H54 (cell line): Measurements from ENCODE around the gene L2HGDH.
"Not testable (repeated sequence)": the region's sequence is repeated elsewhere in the genome, so short reads cannot be mapped to it uniquely, and the experiment has no call there.

ENCODE experiments used
- DNase-seq: peaks from one replicate; pipeline ENCODE4 v3.0.0; 2011; ENCODE audit warnings: low spot score, mixed read lengths; ENCODE audit not compliant: insufficient read length
- FAIRE-seq: peaks from 3 replicates; lab custom pipeline; 2011; peaks lifted over from hg19 to GRCh38; lab: Jason Lieb, UNC
- POLR2A ChIP-seq: IDR thresholded peaks from 2 replicates; pipeline ENCODE4 v1.6.1; 2011; ENCODE audit warnings: low read depth, mild to moderate bottlenecking, low read length

The L2HGDH gene

GRCh38 chr14:50311972-50312733, at the start of gene L2HGDH, which contains the start of gene DMAC2L:
Gene L2HGDH, minus strand, starts transcription at chr14:50312229. Its CDS starts 79 bp downstream, at chr14:50312150.
Gene DMAC2L, plus strand, starts transcription at chr14:50312324. Its CDS starts 9,164 bp downstream, at chr14:50321488.
- DNase-seq (peak; percentile 76), FAIRE-seq (peak; percentile 55)
- 0 out of 2 replicates have a peak, but pooled peaks have one; percentile 38 for TF ChIP-seq POLR2A

- FAIRE-seq = no peak
- DNase-seq = no peak
- TF ChIP-seq POLR2A = no peak
These were observed 48.8 kb upstream of the L2HGDH start for GRCh38 chr14:50360851-50361250.

GRCh38 chr14:50360093-50360492, 48.1 kb upstream of the L2HGDH start:
- no peak for DNase-seq
- FAIRE-seq = no peak
- no peak for TF ChIP-seq POLR2A

GRCh38 chr14:50359631-50360030, 47.6 kb upstream of the L2HGDH start:
- TF ChIP-seq POLR2A = no peak
- DNase-seq = no peak
- no peak for FAIRE-seq

GRCh38 chr14:50357753-50358395, 45.8 kb upstream of the L2HGDH start:
- FAIRE-seq = no peak
- TF ChIP-seq POLR2A = no peak
- DNase-seq = no peak

- no peak for DNase-seq
- no peak for TF ChIP-seq POLR2A
- no peak for FAIRE-seq
These were observed 45.1 kb upstream of the L2HGDH start for GRCh38 chr14:50357124-50357523.

- FAIRE-seq, DNase-seq: not testable (repeated sequence)
These were observed 44.3 kb upstream of the L2HGDH start for GRCh38 chr14:50356283-50356682.

- DNase-seq = no peak
- no peak for TF ChIP-seq POLR2A
- no peak for FAIRE-seq
These were observed 43.7 kb upstream of the L2HGDH start for GRCh38 chr14:50355692-50356091.

- no peak for TF ChIP-seq POLR2A
- DNase-seq (no peak), FAIRE-seq (no peak)
These were observed 42.5 kb upstream of the L2HGDH start for GRCh38 chr14:50354527-50354926.

GRCh38 chr14:50353126-50353525, 41.1 kb upstream of the L2HGDH start:
- DNase-seq = no peak
- no peak for TF ChIP-seq POLR2A
- FAIRE-seq = no peak

GRCh38 chr14:50352584-50352983, 40.6 kb upstream of the L2HGDH start:
- FAIRE-seq (no peak), DNase-seq (no peak)
- TF ChIP-seq POLR2A = no peak

- no peak for TF ChIP-seq POLR2A
- FAIRE-seq = no peak
- no peak for DNase-seq
These were observed 38.9 kb upstream of the L2HGDH start for GRCh38 chr14:50350975-50351374.

- FAIRE-seq (no peak), DNase-seq (no peak)
- no peak for TF ChIP-seq POLR2A
These were observed 36.9 kb upstream of the L2HGDH start for GRCh38 chr14:50348933-50349332.

- DNase-seq (no peak), FAIRE-seq (peak; percentile 33)
These were observed 35.5 kb upstream of the L2HGDH start for GRCh38 chr14:50347521-50347920.

More at GRCh38 chr14:50347521-50347920, 35.5 kb upstream of the L2HGDH start:
- TF ChIP-seq POLR2A = no peak
